ENCODE measurements around the gene FUCA2. TPM values are rescaled to one million over a fixed set of nuclear protein-coding genes. Genes with fewer than 3 reads are reported as not detected.

Gene FUCA2
- total RNA-seq, 2 experiments from 2014 or later = 1.1 to 1.5 TPM

DNA sequence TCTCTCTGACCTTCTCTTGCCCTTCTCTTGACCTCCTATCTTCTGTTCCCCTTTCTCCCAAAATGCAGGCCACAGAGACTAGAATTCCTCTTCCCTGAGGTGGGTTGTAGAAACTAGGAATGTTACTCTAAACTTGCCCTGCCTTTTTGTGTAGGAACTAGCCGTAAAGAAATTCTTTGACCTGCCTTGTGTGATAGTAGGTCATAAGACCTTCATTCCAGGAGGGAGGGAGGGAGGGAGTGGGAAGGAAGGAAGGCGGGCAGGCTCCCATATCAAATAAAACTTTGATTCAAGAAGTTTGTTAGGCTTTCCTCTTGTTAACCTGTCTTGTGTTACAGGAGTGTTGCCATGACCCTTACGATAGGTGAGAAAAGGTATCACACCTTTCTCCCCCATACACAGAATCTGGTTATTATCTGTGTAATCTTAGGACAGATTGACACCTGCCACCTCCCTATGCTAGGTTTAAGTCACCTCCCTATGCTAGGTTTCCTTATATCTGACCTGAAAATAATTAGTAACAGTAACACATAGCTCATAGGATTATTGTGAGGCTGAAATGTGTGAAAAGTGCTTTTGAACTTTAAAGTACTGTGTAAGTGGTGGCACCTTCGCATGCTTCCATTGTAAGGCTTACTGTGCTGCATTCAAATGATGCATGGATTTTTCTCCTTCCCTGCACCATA lies 32.6 kb upstream of the FUCA2 start:
- ATAC-seq (ENCODE audit: poor library complexity) = no peak
- peak in 1 of 14 experiments; percentile 54 for DNase-seq
- CTCF ChIA-PET = no interaction called here
- Histone ChIP-seq H3K27me3 (ENCODE audit: control insufficient read depth in 1 of 2, insufficient read depth in 2 of 2, low read length in 2 of 2) (no peaks in the 10 kb centered on the region), H3K4me1 (ENCODE audit: insufficient read depth, low read length) (peaks cover 71% of the 10 kb centered on the region), H3K27ac (ENCODE audit: low read depth in 1 of 2, low read length in 2 of 2) (peak overlapping the region in 1 of 2 donors; percentile 72), H3K9me3 (ENCODE audit: control insufficient read depth in 1 of 2, insufficient read depth in 1 of 2, low read length in 2 of 2) (no peaks in the 10 kb centered on the region), H3K4me3 (ENCODE audit: low read length) (no peak overlapping the region), H3K36me3 (ENCODE audit: insufficient read depth, low read length) (no peaks in the 10 kb centered on the region)
- Mint-ChIP-seq H3K27ac (peak overlapping the region; percentile 95), H3K4me1 (ENCODE audit: low read depth) (peaks cover 85% of the 10 kb centered on the region), H3K27me3 (no peaks in the 10 kb centered on the region), H3K4me3 (peak overlapping the region; percentile 6), H3K36me3 (ENCODE audit: low read depth) (no peaks in the 10 kb centered on the region), H3K9me3 (no peaks in the 10 kb centered on the region)
- intact Hi-C loops (cut with DNase I, micrococcal nuclease) = loop anchor here in 1 of 2 experiments (5.0 kb wide), 1 partner anchor 298 kb away; the partner anchor contains the start of gene LTV1
- POLR2A ChIA-PET = no interaction called here
- TF ChIP-seq, protein P1, sequence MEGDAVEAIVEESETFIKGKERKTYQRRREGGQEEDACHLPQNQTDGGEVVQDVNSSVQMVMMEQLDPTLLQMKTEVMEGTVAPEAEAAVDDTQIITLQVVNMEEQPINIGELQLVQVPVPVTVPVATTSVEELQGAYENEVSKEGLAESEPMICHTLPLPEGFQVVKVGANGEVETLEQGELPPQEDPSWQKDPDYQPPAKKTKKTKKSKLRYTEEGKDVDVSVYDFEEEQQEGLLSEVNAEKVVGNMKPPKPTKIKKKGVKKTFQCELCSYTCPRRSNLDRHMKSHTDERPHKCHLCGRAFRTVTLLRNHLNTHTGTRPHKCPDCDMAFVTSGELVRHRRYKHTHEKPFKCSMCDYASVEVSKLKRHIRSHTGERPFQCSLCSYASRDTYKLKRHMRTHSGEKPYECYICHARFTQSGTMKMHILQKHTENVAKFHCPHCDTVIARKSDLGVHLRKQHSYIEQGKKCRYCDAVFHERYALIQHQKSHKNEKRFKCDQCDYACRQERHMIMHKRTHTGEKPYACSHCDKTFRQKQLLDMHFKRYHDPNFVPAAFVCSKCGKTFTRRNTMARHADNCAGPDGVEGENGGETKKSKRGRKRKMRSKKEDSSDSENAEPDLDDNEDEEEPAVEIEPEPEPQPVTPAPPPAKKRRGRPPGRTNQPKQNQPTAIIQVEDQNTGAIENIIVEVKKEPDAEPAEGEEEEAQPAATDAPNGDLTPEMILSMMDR (IDR thresholded peaks at IDR 0.05) = no peak

DNA sequence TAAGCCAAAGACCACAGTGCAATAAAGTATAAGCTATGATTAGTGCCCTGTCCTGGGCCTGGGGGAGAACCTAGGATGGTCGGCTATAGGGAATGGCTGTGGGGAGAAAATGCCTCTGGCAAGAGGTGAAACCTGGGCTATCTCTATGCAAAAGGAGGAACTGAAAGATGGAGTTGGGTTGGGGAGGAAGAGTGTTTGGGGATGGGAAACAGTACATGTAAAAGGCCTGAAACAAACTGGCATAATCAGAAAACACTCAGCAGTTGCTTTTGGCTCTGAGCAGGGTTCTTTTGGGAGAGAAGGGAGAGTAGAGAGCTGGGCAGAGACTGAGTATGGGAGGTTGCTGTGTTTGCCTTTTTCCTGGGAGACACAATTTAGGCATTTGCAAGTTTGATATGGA lies 31.9 kb upstream of the FUCA2 start:
- peaks cover 85% of the 10 kb centered on the region for H3K4me1 Mint-ChIP-seq (ENCODE audit: low read depth)
- H3K36me3 ChIP-seq (ENCODE audit: insufficient read depth, low read length) = no peaks in the 10 kb centered on the region
- ATAC-seq (ENCODE audit: poor library complexity) (no peak), DNase-seq (no peak)
- peak overlapping the region; percentile 6 for H3K4me3 Mint-ChIP-seq
- ChIA-PET CTCF (interaction anchor here (1.3 to 3.4 kb wide), 2 partner anchors 11 to 32 kb away, joined by 3 to 13 read pairs; no protein-coding TSS in a partner anchor), POLR2A (no interaction called here)
- no peaks in the 10 kb centered on the region for H3K27me3 ChIP-seq (ENCODE audit: control insufficient read depth in 1 of 2, insufficient read depth in 2 of 2, low read length in 2 of 2)
- peak overlapping the region; percentile 95 for H3K27ac Mint-ChIP-seq
- no peaks in the 10 kb centered on the region for H3K36me3 Mint-ChIP-seq (ENCODE audit: low read depth)
- H3K9me3 Mint-ChIP-seq = no peaks in the 10 kb centered on the region
- TF ChIP-seq, protein P1 (IDR thresholded peaks at IDR 0.05) = no peak
- peak overlapping the region in 1 of 2 donors; percentile 30 for H3K27ac ChIP-seq (ENCODE audit: low read depth in 1 of 2, low read length in 2 of 2)
- H3K9me3 ChIP-seq (ENCODE audit: control insufficient read depth in 1 of 2, insufficient read depth in 1 of 2, low read length in 2 of 2) = no peaks in the 10 kb centered on the region
- H3K27me3 Mint-ChIP-seq = no peaks in the 10 kb centered on the region
- intact Hi-C loops (cut with DNase I, micrococcal nuclease) = loop anchor here in 1 of 2 experiments (5.0 kb wide), 1 partner anchor 299 kb away; the partner anchor contains the start of gene LTV1
- no peak overlapping the region for H3K4me3 ChIP-seq (ENCODE audit: low read length)
- H3K4me1 ChIP-seq (ENCODE audit: insufficient read depth, low read length) = peaks cover 69% of the 10 kb centered on the region

DNA sequence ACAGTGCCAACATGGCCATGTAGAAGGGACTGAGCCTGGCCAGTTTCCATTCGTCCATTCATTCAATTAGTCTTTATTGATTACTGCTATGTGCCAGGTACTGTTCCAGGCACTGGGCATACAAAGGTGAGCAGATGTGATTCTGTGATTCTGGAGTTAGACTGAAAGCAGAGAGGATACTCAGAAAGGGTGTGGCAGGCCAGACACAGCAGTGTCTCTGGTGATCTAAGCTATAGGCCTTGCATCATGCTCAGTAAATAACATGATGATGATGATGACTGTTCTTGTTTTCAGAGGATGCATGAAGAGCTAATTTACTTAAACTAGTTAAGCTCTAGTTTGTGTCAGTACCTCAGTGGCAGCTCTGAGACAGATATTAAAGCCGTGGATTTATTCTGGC lies 31.4 kb upstream of the FUCA2 start:
- intact Hi-C loops (cut with DNase I, micrococcal nuclease) = loop anchor here in 1 of 2 experiments (5.0 kb wide), 1 partner anchor 299 kb away; the partner anchor contains the start of gene LTV1
- Mint-ChIP-seq H3K4me3 (peak overlapping the region; percentile 2), H3K36me3 (ENCODE audit: low read depth) (peaks cover 5% of the 10 kb centered on the region), H3K27me3 (no peaks in the 10 kb centered on the region), H3K9me3 (no peaks in the 10 kb centered on the region), H3K27ac (peak overlapping the region; percentile 95), H3K4me1 (ENCODE audit: low read depth) (peaks cover 85% of the 10 kb centered on the region)
- no peak overlapping the region for H3K27ac ChIP-seq (ENCODE audit: low read depth in 1 of 2, low read length in 2 of 2)
- H3K4me3 ChIP-seq (ENCODE audit: low read length) = no peak overlapping the region
- H3K27me3 ChIP-seq (ENCODE audit: control insufficient read depth in 1 of 2, insufficient read depth in 2 of 2, low read length in 2 of 2) = no peaks in the 10 kb centered on the region
- DNase-seq (peak in 1 of 14 experiments; percentile 32), ATAC-seq (ENCODE audit: poor library complexity) (peak; percentile 28)
- POLR2A ChIA-PET = interaction anchor here (0.8 kb wide), 1 partner anchor 14 kb away, joined by 3 read pairs; no protein-coding TSS in a partner anchor
- peaks cover 72% of the 10 kb centered on the region for H3K4me1 ChIP-seq (ENCODE audit: insufficient read depth, low read length)
- TF ChIP-seq, protein P1 (IDR thresholded peaks at IDR 0.05) = no peak
- CTCF ChIA-PET = interaction anchor here (1.3 to 3.4 kb wide), 2 partner anchors 12 to 32 kb away, joined by 3 to 13 read pairs; no protein-coding TSS in a partner anchor
- no peaks in the 10 kb centered on the region for H3K36me3 ChIP-seq (ENCODE audit: insufficient read depth, low read length)
- H3K9me3 ChIP-seq (ENCODE audit: control insufficient read depth in 1 of 2, insufficient read depth in 1 of 2, low read length in 2 of 2) = no peaks in the 10 kb centered on the region

Measured in CD4-positive, alpha-beta T cell (primary cell).